OCI-LY1 (cell line): ENCODE data around the gene GCDH.

Experiments used
- CTCF ChIP-seq: fragments of 200-600 bp; sonication (generic), shearing (Covaris generic); IDR thresholded peaks from 2 replicates; pipeline ENCODE4 v1.5.1; 2017; ENCODE audit warnings: mild to moderate bottlenecking, antibody characterized with exemption, low read length, moderate library complexity, mixed read lengths
- EZH2 ChIP-seq: fragments of 200-600 bp; sonication (generic), shearing (Covaris generic); IDR thresholded peaks from 2 replicates; pipeline ENCODE4 v1.8.0; 2017; ENCODE audit warnings: borderline replicate concordance, mixed run types, mild to moderate bottlenecking, antibody characterized with exemption, low read length, moderate library complexity, mixed read lengths

GRCh38 chr19:12866416-12867119 is 24.4 kb upstream of the GCDH start:
- no peak for TF ChIP-seq CTCF
- no peak for TF ChIP-seq EZH2
